Sigmoid colon (tissue), 4 donors: ENCODE data around the gene TTLL4.

ENCODE experiments used
- CTCF ChIP-seq, 4 experiments: fragments of 450-650 bp in 3 of 4; fragments of 200-600 bp in 1 of 4; IDR thresholded peaks; one replicate each; pipeline ENCODE4 v1.5.1; 2016 to 2019; ENCODE audit warnings: antibody characterized with exemption in 4 of 4, mild to moderate bottlenecking in 3 of 4, moderate library complexity in 2 of 4
- EP300 ChIP-seq, 4 donors: sonication (generic); formaldehyde crosslinking; IDR thresholded peaks; one replicate each; pipeline ENCODE4 v1.6.1; 2017; ENCODE audit warnings: antibody characterized with exemption in 4 of 4
- POLR2A ChIP-seq, 2 donors: fragments of 450-650 bp; IDR thresholded peaks; one replicate each; pipeline ENCODE4 v1.6.1; 2016; ENCODE audit warnings: antibody characterized with exemption in 2 of 2, mild to moderate bottlenecking in 2 of 2, moderate library complexity in 2 of 2
- POLR2AphosphoS5 ChIP-seq, 4 donors: sonication (generic); formaldehyde crosslinking; IDR thresholded peaks; one replicate each; pipeline ENCODE4 v1.6.1; 2017; ENCODE audit warnings: antibody characterized with exemption in 4 of 4

- TF ChIP-seq POLR2A (IDR thresholded peaks at IDR 0.05) (no peak), CTCF (IDR thresholded peaks at IDR 0.05) (no peak), EP300 (IDR thresholded peaks at IDR 0.05) (no peak), POLR2AphosphoS5 (IDR thresholded peaks at IDR 0.05) (no peak)
Observed at GRCh38 chr2:218662377-218662776, 48.3 kb upstream of the TTLL4 start.
